WERI-Rb-1 (cell line): ENCODE results near the gene AURKA.
"Not testable (repeated sequence)": the region's sequence is repeated elsewhere in the genome, so short reads cannot be mapped to it uniquely, and the experiment has no call there.

Source experiments
- DNase-seq: peaks from one replicate; pipeline ENCODE4 v3.0.0-alpha.2; 2020
- H3K27ac ChIP-seq: fragments of 250-450 bp; sonication (Bioruptor Pico); 2 replicates; pipeline ENCODE4 v1.5.1; 2020; ENCODE audit warnings: mild to moderate bottlenecking, moderate library complexity
- H3K27me3 ChIP-seq: fragments of 250-450 bp; sonication (Bioruptor Pico); 2 replicates; pipeline ENCODE4 v1.5.1; 2021; ENCODE audit warnings: mild to moderate bottlenecking, low read depth, moderate library complexity; ENCODE audit not compliant: insufficient read depth, severe bottlenecking
- H3K36me3 ChIP-seq: fragments of 250-450 bp; sonication (Bioruptor Pico); 2 replicates; pipeline ENCODE4 v1.5.1; 2020; ENCODE audit warnings: mild to moderate bottlenecking, moderate library complexity
- H3K4me3 ChIP-seq: 2 replicates; pipeline ENCODE4 v1.5.1; 2011; ENCODE audit warnings: low read depth, mild to moderate bottlenecking, control low read depth, low read length
- H3K9me3 ChIP-seq: fragments of 250-450 bp; sonication (Bioruptor Pico); 2 replicates; pipeline ENCODE4 v1.5.1; 2021; ENCODE audit warnings: mild to moderate bottlenecking, moderate library complexity; ENCODE audit not compliant: severe bottlenecking
- CTCF ChIP-seq: IDR thresholded peaks from 2 replicates; pipeline ENCODE4 v1.5.1; 2011; ENCODE audit warnings: low read depth, mild to moderate bottlenecking, control low read depth, inconsistent platforms, low read length

Gene AURKA

GRCh38 chr20:56392881-56393482 lies 967 bp upstream of the AURKA start:
- no peaks in the 10 kb centered on the region for H3K27me3 ChIP-seq
- no peak for TF ChIP-seq CTCF
- peak overlapping the region; percentile 98 for H3K27ac ChIP-seq
- no peaks in the 10 kb centered on the region for H3K9me3 ChIP-seq
- H3K36me3 ChIP-seq = peaks cover 57% of the 10 kb centered on the region
- no peak for DNase-seq
- peak overlapping the region; percentile 84 for H3K4me3 ChIP-seq

DNA sequence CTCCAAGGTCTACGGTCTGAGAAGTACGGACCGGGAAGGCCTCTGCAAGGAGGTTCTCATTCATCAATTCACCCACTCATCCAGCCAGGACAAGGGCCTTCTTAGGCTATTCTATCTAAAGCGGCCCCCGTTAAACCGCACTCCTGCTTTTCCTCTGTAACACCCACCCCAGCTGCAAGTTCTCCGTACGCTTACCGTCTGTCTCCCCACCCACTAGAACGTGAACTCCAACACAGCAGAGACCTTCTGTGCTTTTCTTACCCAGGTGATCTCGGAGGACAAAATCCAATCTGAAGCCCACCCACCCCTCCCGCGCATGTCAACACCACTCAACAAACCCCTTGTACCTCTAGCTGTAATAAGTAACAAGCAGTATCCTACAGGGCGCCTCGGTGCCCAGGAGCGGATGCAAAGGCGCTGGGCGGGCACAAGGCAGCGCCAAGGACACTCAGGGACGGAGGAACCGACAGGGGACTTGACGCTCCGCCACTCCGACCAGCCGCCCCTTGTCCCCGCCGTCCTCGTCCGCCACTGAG lies 351 bp downstream of the AURKA start:
- peak overlapping the region; percentile 98 for H3K27ac ChIP-seq
- H3K27me3 ChIP-seq = no peaks in the 10 kb centered on the region
- peak overlapping the region; percentile 84 for H3K4me3 ChIP-seq
- H3K9me3 ChIP-seq = no peaks in the 10 kb centered on the region
- no peak for TF ChIP-seq CTCF
- H3K36me3 ChIP-seq = peaks cover 57% of the 10 kb centered on the region
- no peak for DNase-seq

GRCh38 chr20:56391037-56391436 lies 978 bp downstream of the AURKA start:
- Histone ChIP-seq H3K4me3 (peak overlapping the region; percentile 84), H3K9me3 (no peaks in the 10 kb centered on the region), H3K36me3 (peaks cover 57% of the 10 kb centered on the region), H3K27me3 (no peaks in the 10 kb centered on the region), H3K27ac (peak overlapping the region; percentile 98)
- no peak for TF ChIP-seq CTCF
- no peak for DNase-seq

GRCh38 chr20:56390396-56390795 lies 1.6 kb downstream of the AURKA start:
- not testable (repeated sequence) for DNase-seq, H3K9me3 ChIP-seq, H3K4me3 ChIP-seq, H3K27me3 ChIP-seq, H3K27ac ChIP-seq
- peaks cover 57% of the 10 kb centered on the region for H3K36me3 ChIP-seq

DNA sequence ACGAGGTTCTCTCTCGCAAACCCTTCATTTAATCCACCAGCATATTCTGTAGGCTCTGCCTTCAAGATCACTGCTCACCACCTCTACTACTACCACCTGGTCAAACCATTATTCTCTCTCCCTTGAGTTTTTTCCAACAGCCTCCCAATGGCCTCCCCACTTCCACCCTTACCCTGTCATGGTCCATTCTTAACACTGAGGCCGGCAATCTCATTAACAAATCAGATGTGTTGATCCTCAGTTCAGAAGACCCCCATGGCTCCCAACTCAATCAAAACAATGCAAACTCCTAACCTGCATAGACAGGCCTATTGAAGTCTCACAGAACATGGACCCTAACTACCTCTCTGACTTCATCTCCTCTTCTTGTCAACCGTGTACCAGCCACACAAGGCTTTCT lies 2.2 kb downstream of the AURKA start:
- TF ChIP-seq CTCF = no peak
- H3K36me3 ChIP-seq = peaks cover 57% of the 10 kb centered on the region
- H3K27me3 ChIP-seq = no peaks in the 10 kb centered on the region
- H3K27ac ChIP-seq = no peak overlapping the region
- H3K9me3 ChIP-seq = no peaks in the 10 kb centered on the region
- H3K4me3 ChIP-seq = no peak overlapping the region
- DNase-seq = no peak

DNA sequence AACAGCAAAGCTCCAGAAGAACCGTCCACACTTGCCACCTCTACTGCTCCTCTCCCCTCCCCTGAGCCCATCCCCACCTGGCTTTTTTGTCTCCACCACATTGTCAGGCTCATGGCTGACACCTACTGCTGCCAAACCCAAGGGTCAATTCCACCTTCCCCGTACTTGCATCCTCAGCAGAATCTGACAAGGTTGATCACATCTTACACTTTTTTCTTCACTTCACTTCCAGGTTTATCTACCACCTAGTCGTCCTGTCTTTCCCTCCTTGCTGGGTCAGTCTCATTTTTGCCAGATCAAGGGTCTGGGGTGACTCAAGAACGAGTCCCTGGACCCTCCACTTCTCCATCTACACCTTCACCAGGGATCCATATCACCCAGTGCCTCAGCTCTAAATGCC lies 3.1 kb downstream of the AURKA start:
- H3K9me3 ChIP-seq = no peaks in the 10 kb centered on the region
- no peak overlapping the region for H3K4me3 ChIP-seq
- H3K27me3 ChIP-seq = no peaks in the 10 kb centered on the region
- DNase-seq = no peak
- no peak overlapping the region for H3K27ac ChIP-seq
- peaks cover 65% of the 10 kb centered on the region for H3K36me3 ChIP-seq
- TF ChIP-seq CTCF = no peak
